NCI-H226 (cell line): ENCODE measurements around the gene HEATR5A.
"Not testable (repeated sequence)": the region's sequence is repeated elsewhere in the genome, so short reads cannot be mapped to it uniquely, and the experiment has no call there.

ENCODE experiments used
- DNase-seq: peaks from one replicate; pipeline ENCODE4 v3.0.0-alpha.2; 2015

Gene HEATR5A

DNA sequence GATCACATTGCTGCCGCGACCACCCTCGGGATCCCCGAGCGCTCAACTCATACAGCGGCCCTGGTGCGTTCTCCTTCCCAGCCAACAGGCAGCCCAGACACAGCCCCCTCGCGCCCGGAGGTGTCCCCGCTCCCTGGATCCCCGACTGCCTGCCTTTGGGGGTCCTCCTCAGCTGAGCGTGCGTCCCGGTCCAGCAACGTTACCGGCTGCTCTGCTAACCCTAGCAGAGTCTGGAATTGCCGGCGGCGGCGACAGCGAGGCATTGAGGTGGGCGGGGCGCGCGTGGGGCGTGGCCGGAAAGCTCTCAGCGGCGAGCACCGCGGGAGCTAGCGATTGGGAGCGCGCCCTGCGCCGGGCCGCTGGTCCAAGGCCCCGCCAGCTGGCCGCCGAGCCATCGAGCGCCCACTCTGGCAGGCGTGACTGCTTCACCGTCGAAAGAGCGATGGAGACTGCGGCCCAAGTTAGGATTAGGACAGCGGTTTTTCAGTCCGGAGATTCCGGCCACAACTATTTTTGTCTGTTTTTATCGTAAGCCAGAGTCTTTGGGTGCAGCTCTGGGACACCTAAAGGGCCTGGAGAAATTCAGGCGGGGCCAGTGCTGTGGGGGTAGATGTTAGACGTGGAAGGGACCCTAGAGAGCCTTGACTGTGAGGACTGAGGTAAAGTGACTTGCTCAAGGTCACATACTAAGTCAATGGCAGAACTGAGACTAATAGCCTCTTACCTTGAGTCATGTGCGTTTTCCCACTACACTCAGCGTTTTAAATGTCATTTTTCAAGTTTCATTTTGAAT lies at the start of gene HEATR5A:
HEATR5A (minus strand) TSS at position 232 of the 793 bp plus-strand sequence. CDS start 17,575 bp downstream, outside the sequence.
- peak; percentile 94 for DNase-seq

DNA sequence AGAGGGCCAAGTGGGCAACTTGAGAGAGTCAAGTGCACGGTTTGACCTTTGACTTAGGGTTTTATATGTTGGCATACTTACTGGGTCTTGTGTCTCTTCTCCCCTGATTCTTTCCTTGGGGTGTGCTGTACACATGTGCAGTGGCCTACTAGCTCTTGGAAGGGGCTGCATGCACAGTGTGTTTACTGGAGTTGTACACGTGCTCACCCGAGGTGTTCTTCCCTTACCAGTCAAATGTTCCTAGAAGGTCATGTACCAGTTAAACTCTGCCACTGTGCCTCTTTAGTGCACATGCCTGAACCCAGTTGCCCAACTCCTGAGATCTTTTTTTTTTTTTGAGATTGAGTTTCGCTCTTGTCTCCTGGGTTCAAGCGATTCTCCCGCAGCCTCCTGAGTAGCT lies 46.2 kb upstream of the HEATR5A start:
- DNase-seq: no peak

DNA sequence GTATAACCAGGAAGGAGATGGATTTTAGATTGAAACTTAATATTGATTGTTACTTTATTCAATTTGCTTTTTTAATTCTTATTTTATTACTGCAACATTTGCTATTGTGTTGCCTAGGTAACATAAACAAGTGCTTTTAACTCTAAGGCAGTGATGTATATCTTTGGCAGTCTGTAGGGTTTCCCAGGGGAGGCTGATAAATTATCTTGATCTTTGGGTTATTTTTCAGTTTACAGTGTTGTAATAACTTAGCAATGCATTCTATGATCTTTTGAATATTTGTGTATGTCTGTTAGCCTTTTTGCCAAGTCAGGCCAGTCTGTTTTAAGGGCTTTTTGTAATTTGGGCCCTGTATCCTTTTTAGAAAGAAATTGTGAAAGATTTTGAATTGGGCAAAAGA lies 44.8 kb upstream of the HEATR5A start:
- peak; percentile 47 for DNase-seq

DNA sequence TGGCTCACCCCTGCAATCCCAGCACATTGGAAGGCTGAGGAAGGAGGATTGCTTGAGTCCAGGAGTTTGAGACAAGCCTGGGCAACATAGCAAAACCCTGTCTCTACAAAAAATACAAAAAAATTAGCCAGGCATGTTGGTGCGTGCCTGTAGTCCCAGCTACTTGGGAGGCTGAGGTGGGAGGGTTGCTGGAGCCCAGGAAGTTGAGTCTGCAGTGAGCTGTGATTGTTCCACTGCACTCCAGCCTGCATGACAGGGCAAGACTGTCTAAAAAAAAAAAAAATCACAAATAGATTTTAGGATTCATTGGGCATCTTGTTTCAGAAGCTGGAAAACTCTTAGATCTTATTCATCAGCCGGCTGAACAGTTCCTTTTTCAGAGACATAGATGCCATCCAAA lies 42.1 kb upstream of the HEATR5A start:
- peak; percentile 25 for DNase-seq

DNA sequence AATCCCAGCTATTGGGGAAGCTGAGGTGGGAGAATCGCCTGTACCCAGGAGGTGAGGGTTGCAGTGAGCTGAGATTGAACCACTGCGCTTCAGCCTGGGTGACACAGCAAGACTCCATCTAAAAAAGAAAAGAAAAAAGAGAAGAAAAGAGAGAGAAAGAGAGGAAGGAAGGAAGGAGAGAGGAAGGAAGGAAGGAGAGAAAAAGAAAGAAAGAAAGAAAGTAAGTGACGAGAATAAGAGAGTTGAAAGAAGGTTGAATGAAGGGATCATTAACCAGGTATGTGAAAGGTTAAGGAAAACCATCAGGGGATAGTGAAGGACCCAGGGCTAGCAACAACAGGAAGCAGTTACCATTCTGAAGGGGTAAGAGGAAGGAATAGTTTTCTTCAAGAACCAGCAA lies 41.2 kb upstream of the HEATR5A start:
- no peak for DNase-seq

DNA sequence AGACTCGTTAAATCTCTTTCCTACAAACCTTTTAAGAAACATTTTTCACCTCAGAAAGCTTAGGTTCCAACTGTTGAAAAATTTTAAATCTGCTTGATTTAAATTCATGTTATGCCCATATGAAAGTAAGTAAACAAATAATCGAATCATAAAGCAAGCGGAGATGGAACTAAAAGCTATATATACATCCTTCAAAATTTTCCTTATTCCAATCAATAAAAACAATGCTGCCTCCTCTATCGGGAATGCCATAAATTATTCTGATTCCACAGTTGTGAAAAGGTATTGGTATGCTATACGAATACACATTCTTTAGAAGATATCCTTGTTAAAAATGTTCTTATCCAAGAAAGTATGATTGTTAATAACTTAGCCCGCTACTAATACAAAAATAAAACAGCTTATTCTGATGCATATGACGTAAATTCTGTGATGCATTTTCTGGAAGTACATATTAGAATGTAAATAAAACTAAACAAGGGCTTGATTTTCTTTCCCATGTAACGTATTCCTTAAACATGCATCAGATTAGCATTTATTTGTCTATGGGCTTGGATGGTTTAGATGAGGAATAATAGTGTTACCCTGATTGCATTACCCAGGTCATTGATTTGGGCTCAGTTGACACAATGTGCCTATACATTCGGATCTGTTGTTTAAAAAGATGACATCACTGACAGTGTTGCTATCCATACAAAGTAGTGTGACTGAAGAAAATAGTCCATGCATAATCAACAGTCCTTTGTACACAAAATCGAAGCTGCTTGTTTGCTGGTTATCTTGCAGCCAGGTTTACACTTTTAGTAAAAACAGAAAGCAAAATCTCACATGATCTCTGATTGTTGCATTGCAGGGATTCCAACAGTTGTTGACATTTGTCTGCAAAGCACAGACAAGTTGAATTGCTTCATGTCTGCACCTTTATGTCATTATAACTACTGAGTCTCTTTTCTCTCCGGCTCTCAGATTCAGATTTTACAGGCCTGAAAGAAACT lies 37.6 kb upstream of the HEATR5A start:
- DNase-seq: no peak

DNA sequence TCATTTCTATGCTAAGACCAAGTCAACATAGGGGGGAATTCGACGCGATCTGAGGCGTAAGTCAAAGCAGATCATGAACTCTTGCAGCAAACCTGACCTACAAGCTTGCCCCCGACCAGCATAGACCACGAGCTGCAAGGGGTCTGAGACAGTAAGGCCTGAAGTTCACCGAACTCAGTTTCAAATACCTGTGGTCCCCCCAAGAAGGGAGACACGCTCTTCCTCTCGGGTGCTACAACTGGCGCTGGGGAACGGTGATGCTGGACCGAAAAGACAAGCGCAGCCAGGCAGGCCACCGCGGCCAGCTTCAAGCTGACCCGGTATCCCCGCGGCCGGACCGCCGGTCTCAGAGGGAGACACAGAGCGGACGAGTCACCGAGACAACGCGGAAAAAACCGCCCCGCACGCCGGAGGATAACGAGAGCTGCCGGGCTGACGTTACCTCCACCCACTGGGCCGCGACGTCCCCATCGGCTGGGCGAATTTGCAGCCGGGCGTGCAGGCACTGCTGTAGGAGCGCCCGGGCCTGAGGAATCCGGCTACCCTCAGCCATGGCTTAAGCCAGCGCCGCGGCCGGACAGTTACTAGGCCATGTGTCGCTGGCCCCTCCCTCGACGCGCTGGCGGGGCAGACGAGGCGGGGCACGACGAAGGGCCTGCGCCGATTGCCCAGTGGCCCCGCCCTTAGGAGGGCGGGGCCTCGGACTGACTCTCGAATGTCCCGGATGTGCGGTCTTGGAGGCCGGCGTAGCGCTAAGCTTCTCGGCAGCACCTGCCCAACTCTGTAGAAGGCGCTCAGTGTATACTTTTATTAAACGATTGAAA lies 36.7 kb upstream of the HEATR5A start, which contains the start of gene DTD2:
DTD2 (minus strand) TSS at position 666 of the 824 bp plus-strand sequence; CDS start at position 553, 113 bp downstream.
- peak; percentile 88 for DNase-seq

DNA sequence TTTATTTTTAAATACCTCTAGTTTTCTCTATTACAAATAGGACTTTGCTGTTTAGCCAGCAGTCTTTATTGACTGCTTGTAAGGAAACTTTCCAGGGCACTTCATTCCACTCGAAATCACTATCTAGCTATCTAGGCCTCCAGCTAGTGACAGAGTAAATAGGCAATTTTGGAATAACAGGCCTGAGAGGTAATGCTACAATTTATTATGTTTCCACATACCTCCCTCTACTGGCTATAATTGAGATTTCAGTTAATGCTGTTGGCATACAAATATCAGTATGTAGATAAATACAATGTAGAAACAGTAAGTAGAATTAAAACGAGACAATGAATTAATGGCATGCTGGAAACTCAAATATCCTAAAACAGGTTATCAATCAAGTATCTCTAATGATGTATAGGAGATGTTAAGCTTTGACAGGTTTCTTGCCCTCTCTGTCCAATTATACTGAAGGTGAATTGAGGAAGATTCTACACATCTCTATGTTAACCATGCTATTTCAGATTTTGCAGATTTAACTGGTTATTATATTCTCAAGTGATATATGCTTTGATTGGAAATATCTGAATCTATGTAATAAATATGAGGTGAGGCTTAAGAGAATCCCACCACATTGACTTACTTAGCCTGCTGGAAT lies 29.7 kb upstream of the HEATR5A start:
- DNase-seq: peak; percentile 30

DNA sequence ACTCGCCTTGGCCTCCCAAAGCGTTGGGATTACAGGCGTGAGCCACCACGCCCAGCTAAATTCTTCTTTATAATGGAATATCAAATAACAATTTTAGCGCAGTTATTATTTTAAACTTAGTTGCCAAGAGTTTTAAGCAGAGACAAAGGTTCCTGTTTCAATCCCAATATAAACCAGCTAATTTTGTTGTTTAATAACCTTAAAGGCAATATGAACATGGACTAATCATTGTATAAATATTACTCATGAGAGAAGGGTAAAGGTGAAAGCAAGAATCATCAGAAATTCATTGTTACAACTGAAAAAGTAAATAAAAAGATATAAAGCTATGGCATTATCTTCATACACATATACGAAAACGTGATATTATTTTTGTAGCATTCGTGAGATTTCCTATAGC lies 28.8 kb upstream of the HEATR5A start:
- no peak for DNase-seq

DNA sequence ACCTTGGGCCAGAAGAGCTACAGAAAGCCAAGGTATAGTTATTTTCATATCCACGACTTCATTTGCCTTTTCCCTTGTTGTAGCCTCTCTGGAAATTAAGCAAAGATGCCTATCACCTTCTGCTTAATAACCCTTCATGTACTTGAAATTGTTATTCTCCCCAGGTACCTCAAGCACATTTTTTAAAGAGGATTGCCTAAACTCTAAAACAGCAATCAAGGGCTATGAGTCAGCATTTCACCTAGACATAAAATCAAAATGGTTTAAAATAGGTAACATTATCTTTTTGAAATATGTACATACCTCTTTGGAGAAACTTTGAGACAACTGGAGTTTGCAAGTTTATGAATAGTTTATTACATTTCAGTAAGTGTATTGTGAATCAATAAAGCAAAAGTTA lies 25.4 kb upstream of the HEATR5A start:
- no peak for DNase-seq

DNA sequence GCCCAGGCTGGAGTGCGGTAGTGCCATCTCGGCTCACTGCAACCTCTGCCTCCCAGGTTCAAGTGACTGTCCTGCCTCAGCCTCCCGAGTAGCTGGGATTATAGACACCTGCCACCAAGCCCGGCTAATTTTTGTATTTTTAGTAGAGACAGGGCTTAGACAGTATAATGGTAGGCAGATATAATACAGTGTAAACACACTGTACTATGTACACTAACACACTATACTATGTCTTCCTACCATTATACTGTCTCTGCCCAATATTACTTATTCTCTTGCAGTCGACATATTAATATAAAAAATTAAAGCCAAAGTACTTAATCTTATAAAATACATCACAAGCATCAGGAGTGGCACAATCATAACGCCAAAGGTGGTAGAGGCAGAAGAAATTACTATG lies 21.9 kb upstream of the HEATR5A start:
- DNase-seq: no peak

DNA sequence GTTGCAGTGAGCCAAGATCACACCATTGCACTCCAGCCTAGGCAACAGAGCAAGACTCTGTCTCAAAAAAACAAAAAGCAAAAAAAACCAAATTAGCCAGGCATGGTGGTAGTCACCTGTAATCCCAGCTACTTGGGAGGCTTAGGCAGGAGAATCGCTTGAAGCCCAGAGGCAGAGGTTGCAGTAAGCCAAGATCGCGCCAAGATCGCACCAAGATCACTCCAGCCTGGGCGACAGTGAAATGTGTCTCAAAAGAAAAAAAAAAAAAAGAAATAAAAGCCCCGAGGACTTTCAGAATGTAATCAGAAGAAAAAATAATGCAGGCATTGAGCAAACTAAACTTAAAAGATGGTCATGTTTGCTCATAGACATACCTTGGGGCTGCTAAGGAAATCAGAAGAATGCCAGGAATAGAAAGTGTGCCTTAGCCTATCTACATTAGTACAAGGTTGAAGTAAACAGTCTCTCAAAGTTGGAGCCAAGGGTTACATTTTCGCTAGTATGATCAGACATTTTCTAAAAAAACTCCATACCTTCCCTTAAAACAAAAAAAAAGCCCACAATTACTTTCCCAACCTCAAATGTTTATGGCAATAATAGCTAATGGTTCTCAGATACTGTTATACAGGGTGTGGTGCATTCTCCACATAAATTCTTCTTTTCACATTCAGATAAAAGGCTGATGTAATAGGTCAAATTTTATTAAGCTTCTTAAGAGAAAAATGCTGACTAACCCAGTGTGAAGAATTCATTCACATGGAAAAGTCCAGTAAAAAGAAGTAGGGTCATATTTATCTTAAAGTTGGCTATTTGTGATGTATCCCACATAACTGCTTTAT lies 21.1 kb upstream of the HEATR5A start:
- DNase-seq: peak; percentile 87

DNA sequence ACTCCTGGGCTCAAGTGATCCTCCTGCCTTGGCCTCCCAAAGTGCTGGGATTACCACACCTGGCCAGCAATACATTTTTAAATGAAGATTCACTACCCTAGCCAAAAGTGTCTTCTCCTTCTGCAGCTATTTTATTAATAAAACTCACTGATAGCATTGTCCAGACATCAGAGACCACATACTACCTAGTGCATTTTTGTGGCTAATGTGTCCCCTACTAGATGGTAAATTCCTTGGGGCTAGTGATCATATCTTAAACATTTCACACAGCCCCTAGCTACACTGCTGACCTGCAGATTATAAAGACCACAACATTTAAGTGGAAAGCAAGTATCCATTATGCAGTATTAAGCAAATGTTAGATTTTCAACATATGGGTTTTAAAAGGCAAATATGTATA lies 19.9 kb upstream of the HEATR5A start:
- no peak for DNase-seq

DNA sequence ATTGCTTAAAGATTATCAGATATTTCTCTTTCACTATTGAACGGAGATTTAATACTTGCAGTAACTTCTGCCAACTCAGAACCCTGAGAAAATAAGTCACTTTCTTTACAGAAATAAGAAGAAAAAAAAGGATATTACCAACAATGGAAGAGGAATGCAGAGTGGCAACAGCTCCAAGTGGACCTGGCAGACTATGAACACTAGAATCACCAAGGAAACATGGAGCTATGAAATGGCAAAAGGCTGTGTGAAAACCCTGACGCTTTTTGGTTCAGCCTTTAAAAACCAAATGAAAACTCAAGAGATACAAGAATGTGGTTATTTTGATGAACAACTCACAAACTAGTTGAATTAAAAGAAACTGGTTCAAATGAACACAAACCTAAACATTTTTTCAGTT lies 19.2 kb upstream of the HEATR5A start:
- no peak for DNase-seq

DNA sequence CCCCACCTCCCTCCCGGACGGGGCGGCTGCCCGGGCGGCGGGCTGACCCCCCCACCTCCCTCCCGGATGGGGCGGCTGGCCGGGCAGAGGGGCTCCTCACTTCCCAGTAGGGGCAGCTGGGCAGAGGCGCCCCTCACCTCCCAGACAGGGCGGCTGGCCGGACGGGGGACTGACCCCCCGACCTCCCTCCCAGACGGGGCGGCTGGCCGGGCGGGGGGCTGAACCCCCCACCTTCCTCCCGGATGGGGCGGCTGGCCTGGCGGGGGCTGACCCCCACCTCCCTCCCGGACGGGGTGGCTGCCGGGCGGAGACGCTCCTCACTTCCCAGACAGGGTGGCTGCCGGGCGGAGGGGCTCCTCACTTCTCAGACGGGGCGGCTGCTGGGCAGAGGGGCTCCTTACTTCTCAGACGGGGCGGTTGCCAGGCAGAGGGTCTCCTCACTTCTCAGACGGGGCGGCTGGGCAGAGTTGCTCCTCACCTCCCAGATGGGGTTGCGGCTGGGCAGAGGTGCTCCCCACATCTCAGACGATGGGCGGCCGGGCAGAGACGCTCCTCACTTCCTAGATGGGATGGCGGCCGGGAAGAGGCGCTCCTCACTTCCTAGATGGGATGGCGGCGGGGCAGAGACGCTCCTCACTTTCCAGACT lies 16.8 kb upstream of the HEATR5A start:
- DNase-seq: not testable (repeated sequence)

DNA sequence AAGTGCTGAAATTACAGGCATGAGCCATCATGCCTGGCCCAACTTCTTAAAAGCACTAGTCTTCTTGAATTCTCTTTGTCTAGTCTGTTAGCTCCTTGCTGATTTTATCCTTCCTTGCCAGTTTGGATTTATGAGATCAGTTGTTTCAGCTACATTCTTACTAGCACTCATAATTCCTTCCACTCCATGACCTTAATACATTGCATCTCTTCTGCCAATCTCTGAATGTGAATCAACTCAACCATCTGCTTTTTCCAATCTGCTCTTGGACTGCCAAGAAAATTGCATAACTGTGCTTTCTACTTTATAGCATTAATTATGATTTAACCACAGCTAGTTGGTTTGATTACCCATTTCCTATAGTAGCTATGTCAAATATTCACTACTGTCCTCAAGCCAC lies 14.9 kb upstream of the HEATR5A start:
- peak; percentile 21 for DNase-seq

DNA sequence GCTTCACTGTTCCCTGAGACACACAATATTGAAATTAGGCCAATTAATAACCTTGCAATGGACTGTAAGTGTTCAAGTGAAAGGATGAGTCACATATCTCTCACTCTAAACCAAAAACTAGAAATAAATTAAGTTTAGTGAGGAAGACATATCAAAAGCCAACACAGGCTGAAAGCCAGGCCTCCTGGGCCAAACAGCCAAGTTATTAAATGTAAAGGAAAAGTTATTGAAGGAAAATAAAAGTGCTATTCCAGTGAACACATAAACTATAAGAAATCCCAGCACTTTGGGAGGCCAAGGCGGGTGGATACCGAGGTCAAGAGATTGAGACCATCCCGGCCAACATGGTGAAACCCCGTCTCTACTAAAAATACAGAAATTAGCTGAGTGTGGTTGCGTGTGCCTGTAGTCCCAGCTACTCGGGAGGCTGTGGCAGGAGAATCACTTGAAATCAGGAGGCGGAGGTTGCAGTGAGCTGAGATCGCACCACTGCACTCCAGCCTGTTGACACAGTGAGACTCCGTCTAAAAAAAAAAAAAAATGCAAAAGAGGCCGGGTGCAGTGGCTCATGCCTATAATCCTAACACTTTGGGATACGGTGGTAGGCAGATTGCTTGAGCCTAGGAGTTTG lies 10.4 kb upstream of the HEATR5A start:
- no peak for DNase-seq

DNA sequence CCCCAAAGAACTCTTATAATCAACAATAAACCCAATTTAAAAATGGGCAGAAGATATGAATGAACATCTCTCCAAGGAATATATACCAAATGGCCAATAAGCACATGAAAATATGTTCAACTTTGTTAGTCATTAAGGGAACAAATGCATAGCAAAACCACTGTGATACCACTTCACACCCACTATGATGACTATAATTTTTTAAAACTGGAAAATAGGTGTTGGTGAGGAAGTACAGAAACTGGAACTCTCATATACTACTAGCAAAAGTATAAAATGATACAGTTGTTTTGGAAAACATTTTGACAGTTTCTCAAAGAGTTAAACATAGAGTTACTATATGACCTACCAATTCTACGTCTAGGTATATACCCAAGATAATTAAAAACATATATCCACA lies 9.4 kb upstream of the HEATR5A start:
- no peak for DNase-seq

DNA sequence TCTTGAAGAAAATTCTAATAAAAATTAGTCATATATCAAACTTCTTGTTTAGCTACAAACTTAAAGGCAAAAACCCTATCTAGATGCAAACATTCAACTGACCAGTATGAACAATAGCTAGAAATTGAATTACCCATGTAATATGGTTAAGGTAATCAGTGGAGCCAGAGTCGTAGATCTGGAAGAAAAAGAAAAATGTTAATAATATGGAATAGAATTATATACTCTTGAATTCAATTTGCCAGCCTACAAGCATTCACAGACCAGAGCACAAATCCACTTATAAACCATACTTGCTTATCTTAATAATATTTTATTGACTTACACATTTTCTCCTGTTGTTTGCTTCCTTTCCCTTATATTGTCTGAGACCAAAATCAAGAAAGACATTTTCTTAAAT lies 7.7 kb upstream of the HEATR5A start:
- no peak for DNase-seq

DNA sequence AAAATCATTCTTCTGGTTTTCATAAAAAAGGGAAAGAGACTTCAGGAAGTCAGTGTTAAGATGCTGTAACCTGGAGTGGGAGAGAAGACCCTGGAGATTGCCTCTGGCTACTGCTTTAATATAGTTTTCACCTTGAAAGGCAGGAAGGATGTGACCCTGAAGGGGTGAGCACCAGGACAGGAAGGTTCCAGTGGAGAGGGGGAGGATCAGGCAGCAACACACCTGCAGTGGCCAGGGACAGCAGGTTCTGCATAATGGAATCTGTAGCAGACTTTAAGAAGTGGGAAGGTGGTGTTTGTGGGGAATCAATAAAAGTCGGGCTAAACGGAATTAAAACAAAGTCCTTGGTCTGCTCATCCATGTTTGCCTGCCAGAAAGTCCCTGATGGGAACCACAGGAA lies 6.3 kb upstream of the HEATR5A start:
- no peak for DNase-seq
